Measurements from ENCODE around the gene KIR2DL3.

KIR2DL3 gene

DNA sequence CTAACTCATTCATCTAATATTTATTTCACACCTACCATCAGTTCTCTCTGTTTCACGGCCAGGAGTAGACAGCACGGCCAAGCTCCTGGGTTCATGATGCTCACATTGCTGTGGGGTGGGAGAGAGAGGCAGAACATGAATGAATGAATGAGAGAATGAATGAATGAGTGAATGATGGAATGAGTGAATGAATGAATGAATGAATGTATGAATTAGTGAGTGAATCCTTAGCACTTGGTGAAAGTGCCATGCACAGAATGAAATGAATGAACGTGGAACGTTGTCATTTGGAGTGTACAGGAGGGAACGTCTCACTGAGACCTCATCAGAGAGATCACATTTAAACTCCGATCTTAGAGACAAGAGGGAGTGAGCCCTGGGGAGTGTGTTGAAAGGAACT lies 53.2 kb downstream of the KIR2DL3 start:
- DNase-seq (ENCODE audit: low read depth in 2 of 2), result no peak

DNA sequence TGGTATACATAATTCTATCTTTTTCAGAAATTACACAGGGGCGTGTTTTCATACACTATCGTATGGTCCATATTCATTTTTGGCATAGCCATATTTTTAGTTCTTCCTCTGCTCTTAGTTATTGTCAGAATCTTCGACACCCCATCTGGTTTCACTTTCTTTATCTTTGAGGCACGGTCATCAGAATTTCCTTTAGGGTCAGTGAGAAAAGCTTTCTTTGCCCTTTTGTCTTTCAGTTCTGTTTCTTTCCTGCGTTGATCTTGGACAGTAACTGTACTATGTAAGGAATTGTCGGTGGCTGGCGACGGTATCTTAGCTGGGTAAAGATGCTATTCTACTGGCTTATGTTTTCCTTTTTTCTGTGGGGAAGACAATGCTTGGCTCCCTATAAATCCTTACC lies 54.5 kb downstream of the KIR2DL3 start:
- no peak for DNase-seq (ENCODE audit: low read depth in 2 of 2)

DNA sequence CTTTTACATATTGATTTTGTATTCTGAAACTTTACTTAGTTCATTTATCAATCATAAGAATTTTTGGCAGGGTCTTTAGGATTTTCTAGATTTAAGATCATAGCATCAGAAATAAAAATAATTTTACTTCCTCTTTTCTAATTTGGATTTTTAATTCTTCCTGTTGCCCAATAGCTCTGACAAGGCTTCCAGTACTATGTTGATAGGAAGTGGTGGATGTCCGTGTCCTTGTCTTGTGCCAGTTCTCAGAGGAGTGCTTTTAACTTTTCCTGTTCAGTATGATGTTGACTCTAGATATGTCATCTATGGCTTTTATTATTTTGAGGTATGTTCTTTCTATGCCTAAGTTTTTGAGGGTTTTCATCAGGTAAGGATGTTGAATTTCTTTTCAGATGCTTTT lies 57.4 kb downstream of the KIR2DL3 start:
- no peak for DNase-seq (ENCODE audit: low read depth in 2 of 2)
